ENCODE data around the gene NOL12.

DNA sequence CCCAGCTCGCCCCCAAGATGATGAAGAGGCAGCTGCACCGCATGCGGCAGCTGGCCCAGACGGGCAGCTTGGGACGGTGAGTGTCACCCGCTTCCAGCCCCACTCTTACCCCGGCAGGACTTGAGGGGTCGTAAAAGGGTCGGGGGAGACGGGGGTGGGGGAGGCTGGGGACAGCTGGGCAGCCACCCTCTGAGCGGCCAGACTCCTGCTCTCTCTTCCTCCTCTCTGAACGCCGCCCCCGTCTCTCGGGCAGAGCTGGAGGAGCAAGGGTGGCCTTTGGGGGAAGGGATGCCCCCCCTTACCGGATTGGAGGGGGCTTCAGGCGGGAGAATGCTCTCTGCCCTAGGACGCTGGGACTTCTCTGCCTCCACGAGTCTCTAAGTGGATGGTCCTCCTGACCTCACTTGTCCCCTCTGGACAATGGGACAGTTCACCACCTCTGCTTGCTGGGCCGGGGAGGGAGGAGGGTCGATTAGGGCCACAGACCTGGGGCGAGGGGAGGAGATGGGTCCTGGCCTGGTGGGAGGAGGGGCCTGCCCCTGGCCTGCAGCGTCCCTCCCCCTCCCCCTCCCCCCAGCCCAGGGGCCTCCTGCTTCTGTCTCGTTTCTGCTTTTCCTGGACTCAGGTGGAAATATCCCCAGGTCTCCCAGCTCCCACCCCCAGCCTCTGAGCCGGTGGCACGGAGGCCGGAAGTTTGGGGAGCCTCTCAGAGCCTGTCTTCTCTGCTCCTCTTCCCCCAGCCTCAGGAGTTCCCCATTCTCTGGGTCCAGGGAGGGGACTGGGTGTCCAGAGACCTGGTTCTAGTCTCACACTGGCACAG, 46.2 kb upstream of the NOL12 start:
- TF ChIP-seq, protein P1, sequence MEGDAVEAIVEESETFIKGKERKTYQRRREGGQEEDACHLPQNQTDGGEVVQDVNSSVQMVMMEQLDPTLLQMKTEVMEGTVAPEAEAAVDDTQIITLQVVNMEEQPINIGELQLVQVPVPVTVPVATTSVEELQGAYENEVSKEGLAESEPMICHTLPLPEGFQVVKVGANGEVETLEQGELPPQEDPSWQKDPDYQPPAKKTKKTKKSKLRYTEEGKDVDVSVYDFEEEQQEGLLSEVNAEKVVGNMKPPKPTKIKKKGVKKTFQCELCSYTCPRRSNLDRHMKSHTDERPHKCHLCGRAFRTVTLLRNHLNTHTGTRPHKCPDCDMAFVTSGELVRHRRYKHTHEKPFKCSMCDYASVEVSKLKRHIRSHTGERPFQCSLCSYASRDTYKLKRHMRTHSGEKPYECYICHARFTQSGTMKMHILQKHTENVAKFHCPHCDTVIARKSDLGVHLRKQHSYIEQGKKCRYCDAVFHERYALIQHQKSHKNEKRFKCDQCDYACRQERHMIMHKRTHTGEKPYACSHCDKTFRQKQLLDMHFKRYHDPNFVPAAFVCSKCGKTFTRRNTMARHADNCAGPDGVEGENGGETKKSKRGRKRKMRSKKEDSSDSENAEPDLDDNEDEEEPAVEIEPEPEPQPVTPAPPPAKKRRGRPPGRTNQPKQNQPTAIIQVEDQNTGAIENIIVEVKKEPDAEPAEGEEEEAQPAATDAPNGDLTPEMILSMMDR (IDR thresholded peaks at IDR 0.05 in 2 of 3, conservative IDR thresholded peaks at IDR 0.05 in 1 of 3; ENCODE audit: borderline replicate concordance in 1 of 3, insufficient read depth in 1 of 3, low read depth in 2 of 3, low read length in 2 of 3), result no peak
- TF ChIP-seq JUND (IDR thresholded peaks at IDR 0.05) (no peak), POLR2A (IDR thresholded peaks at IDR 0.05; ENCODE audit: borderline replicate concordance, extremely low read depth, insufficient read depth, insufficient read length) (no peak), SP1 (IDR thresholded peaks at IDR 0.05; ENCODE audit: low read depth) (no peak), SRF (IDR thresholded peaks at IDR 0.05; ENCODE audit: low read depth) (no peak), ELF1 (IDR thresholded peaks at IDR 0.05; ENCODE audit: borderline replicate concordance, low read depth) (no peak), EZH2phosphoT487 (IDR thresholded peaks at IDR 0.05; ENCODE audit: borderline replicate concordance) (no peak)

All from HCT116 (cell line).